Breast epithelium (tissue), 3 donors: Measurements from ENCODE around the gene MRTFA.

Experiments used
- POLR2A ChIP-seq: fragments of 450-650 bp; IDR thresholded peaks from one replicate; pipeline ENCODE4 v1.6.1; 2016; ENCODE audit warnings: antibody characterized with exemption, mild to moderate bottlenecking, moderate library complexity
- POLR2AphosphoS5 ChIP-seq, 3 donors: sonication (generic); formaldehyde crosslinking; IDR thresholded peaks; one replicate each; pipeline ENCODE4 v1.6.1; 2017; ENCODE audit warnings: antibody characterized with exemption in 3 of 3
- TF ChIP-seq, protein P1 (sequence below), 3 donors: fragments of 450-650 bp; IDR thresholded peaks; one replicate each; pipeline ENCODE4 v1.5.1; 2016 to 2017; ENCODE audit warnings: antibody characterized with exemption in 3 of 3, mild to moderate bottlenecking in 3 of 3, moderate library complexity in 3 of 3

DNA sequence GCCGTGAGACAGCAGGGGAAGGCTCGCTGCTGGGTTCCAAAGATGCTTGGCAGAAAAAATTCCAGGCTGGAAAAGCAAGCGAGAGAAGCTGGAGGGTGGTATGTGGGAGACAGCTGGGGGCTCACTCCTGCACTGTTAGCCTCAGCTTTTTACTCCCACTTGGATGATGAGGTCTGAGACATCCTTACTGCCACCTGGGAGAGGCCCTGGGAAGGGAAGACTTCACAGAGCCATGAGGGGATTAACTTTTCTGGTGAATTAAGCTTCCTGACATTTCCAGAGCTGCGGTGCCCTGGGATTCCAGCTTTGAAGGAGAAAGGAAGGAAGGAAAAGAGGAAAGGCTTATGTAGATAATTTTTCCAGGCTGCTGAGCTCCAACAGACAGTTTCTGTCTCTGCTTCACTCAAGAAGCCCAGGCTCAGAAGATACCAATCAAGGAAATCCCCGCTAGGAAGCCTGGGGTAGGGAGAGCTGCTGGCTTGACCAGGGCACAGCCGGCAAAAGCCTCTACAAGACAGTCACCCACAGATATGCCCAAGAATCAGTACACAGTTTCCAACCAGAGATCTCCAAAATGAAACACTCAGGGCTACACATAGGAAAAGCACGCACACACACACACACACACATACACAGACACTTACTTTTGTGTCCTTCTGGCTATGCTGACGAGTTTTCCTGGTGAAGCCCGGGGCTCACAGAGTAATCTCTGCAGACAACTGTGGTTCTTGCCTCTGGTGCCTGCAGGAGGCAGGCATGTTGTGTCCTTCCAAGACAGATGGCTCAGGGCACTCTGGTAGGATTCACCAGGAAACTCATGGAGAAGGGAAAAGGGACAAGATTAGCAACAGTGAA is 43.7 kb upstream of the MRTFA start:
- no peak for TF ChIP-seq POLR2AphosphoS5 (IDR thresholded peaks at IDR 0.05)
- TF ChIP-seq, protein P1, sequence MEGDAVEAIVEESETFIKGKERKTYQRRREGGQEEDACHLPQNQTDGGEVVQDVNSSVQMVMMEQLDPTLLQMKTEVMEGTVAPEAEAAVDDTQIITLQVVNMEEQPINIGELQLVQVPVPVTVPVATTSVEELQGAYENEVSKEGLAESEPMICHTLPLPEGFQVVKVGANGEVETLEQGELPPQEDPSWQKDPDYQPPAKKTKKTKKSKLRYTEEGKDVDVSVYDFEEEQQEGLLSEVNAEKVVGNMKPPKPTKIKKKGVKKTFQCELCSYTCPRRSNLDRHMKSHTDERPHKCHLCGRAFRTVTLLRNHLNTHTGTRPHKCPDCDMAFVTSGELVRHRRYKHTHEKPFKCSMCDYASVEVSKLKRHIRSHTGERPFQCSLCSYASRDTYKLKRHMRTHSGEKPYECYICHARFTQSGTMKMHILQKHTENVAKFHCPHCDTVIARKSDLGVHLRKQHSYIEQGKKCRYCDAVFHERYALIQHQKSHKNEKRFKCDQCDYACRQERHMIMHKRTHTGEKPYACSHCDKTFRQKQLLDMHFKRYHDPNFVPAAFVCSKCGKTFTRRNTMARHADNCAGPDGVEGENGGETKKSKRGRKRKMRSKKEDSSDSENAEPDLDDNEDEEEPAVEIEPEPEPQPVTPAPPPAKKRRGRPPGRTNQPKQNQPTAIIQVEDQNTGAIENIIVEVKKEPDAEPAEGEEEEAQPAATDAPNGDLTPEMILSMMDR (IDR thresholded peaks at IDR 0.05): no peak
- no peak for TF ChIP-seq POLR2A
